RWPE2 (cell line): ENCODE data around the gene GAB2.
"Not testable (repeated sequence)": the region's sequence is repeated elsewhere in the genome, so short reads cannot be mapped to it uniquely, and the experiment has no call there.

Experiments used
- ATAC-seq: fragments of 200-7000 bp; cut with Tn5 transposase; 3 replicates; pipeline ENCODE4 v1.9.1; 2021; ENCODE audit warnings: low read depth
- DNase-seq: peaks from one replicate; pipeline ENCODE4 v3.0.0-alpha.2; 2020; ENCODE audit warnings: low spot score
- H3K27ac ChIP-seq: fragments of 450-650 bp; 2 replicates; pipeline ENCODE4 v1.5.1; 2017; ENCODE audit warnings: mild to moderate bottlenecking; ENCODE audit not compliant: poor library complexity, severe bottlenecking
- H3K27me3 ChIP-seq: fragments of 250-450 bp; sonication (Bioruptor Pico); 2 replicates; pipeline ENCODE4 v1.5.1; 2021; ENCODE audit warnings: mild to moderate bottlenecking, moderate library complexity; ENCODE audit not compliant: insufficient read depth, poor library complexity, severe bottlenecking
- H3K36me3 ChIP-seq: fragments of 250-450 bp; sonication (Bioruptor Pico); 2 replicates; pipeline ENCODE4 v1.5.1; 2020; ENCODE audit warnings: low read depth, mild to moderate bottlenecking, moderate library complexity
- H3K4me1 ChIP-seq: fragments of 250-450 bp; sonication (Bioruptor Pico); 2 replicates; pipeline ENCODE4 v1.5.1; 2021; ENCODE audit warnings: mild to moderate bottlenecking, moderate library complexity; ENCODE audit not compliant: insufficient read depth, poor library complexity, severe bottlenecking
- H3K4me3 ChIP-seq: fragments of 250-450 bp; sonication (Bioruptor Pico); 2 replicates; pipeline ENCODE4 v1.5.1; 2021; ENCODE audit warnings: mild to moderate bottlenecking, moderate library complexity; ENCODE audit not compliant: severe bottlenecking
- H3K9me3 ChIP-seq: fragments of 250-450 bp; sonication (Bioruptor Pico); 2 replicates; pipeline ENCODE4 v1.5.1; 2021; ENCODE audit warnings: mild to moderate bottlenecking, moderate library complexity; ENCODE audit not compliant: severe bottlenecking
- TF ChIP-seq, protein P1 (sequence below): fragments of 450-650 bp; IDR thresholded peaks from one replicate; pipeline ENCODE4 v1.5.1; 2017; ENCODE audit warnings: mild to moderate bottlenecking, moderate library complexity; ENCODE audit not compliant: poor library complexity, severe bottlenecking

GAB2 gene

DNA sequence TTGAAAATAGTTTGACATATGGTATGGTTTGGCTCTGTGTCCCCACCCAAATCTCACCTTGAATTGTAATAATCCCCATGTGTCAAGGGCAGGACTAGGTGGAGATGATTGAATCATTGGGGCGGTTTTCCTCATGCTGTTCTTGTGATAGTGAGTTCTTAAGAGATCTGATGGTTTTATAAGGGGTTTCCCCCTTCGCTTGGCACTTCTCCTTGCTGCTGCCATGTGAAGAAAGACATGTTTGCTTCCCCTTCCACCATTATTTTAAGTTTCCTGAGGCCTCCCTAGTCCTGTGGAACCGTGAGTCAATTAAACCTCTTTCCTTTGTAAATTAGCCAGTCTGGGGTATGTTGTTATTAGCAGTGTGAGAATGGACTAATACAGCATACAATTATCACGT lies 236.9 kb downstream of the GAB2 start:
- TF ChIP-seq, protein P1, sequence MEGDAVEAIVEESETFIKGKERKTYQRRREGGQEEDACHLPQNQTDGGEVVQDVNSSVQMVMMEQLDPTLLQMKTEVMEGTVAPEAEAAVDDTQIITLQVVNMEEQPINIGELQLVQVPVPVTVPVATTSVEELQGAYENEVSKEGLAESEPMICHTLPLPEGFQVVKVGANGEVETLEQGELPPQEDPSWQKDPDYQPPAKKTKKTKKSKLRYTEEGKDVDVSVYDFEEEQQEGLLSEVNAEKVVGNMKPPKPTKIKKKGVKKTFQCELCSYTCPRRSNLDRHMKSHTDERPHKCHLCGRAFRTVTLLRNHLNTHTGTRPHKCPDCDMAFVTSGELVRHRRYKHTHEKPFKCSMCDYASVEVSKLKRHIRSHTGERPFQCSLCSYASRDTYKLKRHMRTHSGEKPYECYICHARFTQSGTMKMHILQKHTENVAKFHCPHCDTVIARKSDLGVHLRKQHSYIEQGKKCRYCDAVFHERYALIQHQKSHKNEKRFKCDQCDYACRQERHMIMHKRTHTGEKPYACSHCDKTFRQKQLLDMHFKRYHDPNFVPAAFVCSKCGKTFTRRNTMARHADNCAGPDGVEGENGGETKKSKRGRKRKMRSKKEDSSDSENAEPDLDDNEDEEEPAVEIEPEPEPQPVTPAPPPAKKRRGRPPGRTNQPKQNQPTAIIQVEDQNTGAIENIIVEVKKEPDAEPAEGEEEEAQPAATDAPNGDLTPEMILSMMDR: no peak
- Histone ChIP-seq H3K27me3 (no peaks in the 10 kb centered on the region), H3K4me3 (no peak overlapping the region), H3K4me1 (peaks cover 17% of the 10 kb centered on the region), H3K36me3 (0 out of 2 replicates have a peak, but pooled peaks cover 4% of the 10 kb centered on the region), H3K9me3 (no peaks in the 10 kb centered on the region), H3K27ac (peak overlapping the region; percentile 22)
- ATAC-seq (no peak), DNase-seq (no peak)

DNA sequence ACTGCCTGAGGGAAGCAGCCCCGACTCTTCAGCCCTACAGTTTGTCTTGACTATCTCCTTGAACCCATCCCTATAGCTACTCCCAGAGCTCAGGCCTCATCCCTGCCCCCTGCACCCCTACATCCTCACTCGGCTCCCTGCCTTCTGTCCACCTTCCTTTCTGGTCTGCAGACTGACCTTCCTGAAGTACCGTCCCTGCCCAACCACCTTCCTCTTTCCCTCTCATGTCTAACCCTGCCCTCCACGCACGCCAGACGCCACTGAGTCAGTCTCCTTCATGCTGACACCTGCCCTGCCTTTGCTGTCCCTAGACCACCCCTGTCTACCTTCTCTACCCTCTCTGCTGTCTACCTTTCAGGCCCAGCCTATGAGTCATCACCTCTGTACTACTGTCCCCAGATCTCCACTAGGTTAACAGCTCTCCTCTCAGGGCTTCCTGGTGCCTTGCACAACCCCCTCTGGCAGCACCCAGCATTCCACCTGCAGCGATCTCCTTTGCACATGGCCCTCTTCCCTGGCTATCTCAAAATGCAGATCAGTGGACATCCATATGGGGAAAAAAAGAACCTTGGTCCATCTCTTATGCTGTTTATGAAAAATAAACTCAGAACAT lies 238.1 kb downstream of the GAB2 start:
- H3K9me3 ChIP-seq: no peaks in the 10 kb centered on the region
- ATAC-seq: peak; percentile 70
- TF ChIP-seq, protein P1: no peak
- DNase-seq: peak; percentile 26
- H3K4me3 ChIP-seq: no peak overlapping the region
- H3K27me3 ChIP-seq: no peaks in the 10 kb centered on the region
- no peak overlapping the region for H3K27ac ChIP-seq
- 0 out of 2 replicates have a peak, but pooled peaks cover 4% of the 10 kb centered on the region for H3K36me3 ChIP-seq
- H3K4me1 ChIP-seq: peaks cover 13% of the 10 kb centered on the region

DNA sequence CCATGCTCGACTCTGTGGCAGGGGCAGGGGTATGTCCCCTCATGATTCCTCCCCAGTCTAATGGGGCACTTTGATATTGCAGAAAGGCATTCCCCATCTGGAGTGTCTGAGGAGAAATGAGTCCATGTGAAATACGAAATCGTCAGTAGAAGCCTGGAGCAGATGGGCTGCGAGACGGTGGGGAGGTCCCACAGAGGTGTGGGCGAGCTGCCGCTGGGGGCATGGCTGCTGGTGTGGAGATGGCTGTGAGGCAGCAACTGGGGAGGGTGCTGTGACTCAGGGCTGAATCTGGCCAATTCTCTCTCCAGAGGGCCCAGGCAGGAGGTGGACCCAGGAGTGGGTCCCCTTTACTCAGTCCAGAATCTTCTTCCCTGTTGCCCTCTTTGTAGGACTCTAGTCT lies 240.4 kb downstream of the GAB2 start:
- H3K9me3 ChIP-seq: no peaks in the 10 kb centered on the region
- H3K27ac ChIP-seq: no peak overlapping the region
- no peaks in the 10 kb centered on the region for H3K27me3 ChIP-seq
- H3K4me3 ChIP-seq: no peak overlapping the region
- DNase-seq (peak; percentile 42), ATAC-seq (no peak)
- TF ChIP-seq, protein P1: no peak
- H3K4me1 ChIP-seq: peaks cover 13% of the 10 kb centered on the region
- 0 out of 2 replicates have a peak, but pooled peaks cover 2% of the 10 kb centered on the region for H3K36me3 ChIP-seq

DNA sequence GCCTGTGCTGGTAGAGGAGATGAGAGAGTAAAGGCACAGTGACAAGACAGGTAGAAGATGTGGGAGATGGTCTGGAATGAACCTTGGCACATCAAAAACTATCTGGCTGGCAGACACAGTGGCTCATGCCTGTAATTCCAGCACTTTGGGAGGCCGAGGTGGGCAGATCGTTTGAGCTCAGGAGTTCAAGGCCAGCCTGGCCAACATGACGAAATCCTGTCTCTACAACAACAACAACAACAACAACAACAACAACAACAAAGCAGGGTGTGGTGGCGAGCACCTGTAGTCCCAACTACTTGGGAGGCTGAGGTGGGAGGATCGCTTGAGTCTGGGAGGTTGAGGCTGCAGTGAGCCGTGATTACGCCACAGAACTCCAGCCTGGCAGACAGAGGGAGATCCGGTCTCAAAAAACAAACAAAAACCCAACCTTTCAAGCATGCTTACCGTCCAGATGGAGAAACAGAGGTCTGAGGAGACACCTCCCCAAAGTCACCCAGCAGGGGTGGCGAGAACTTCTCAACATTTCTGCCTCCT lies 240.9 kb downstream of the GAB2 start:
- H3K4me1 ChIP-seq: peaks cover 13% of the 10 kb centered on the region
- peak; percentile 14 for DNase-seq
- no peak overlapping the region for H3K27ac ChIP-seq
- no peaks in the 10 kb centered on the region for H3K9me3 ChIP-seq
- H3K36me3 ChIP-seq: no peaks in the 10 kb centered on the region
- H3K27me3 ChIP-seq: no peaks in the 10 kb centered on the region
- TF ChIP-seq, protein P1: no peak
- no peak overlapping the region for H3K4me3 ChIP-seq
- ATAC-seq: no peak

DNA sequence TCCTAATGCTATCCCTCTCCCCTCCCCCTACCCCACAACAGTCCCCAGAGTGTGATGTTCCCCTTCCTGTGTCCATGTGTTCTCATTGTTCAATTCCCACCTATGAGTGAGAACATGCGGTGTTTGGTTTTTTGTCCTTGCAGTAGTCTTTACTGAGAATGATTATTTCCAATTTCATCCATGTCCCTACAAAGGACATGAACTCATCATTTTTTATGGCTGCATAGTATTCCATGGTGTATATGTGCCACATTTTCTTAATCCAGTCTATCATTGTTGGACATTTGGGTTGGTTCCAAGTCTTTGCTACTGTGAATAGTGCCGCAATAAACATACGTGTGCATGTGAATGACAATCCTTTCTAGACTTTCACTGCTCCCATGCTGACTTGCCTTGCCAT lies 241.8 kb downstream of the GAB2 start:
- DNase-seq, ATAC-seq: not testable (repeated sequence)

More for the DNA sequence above, 241.8 kb downstream of the GAB2 start:
- H3K36me3 ChIP-seq, H3K27ac ChIP-seq, H3K4me1 ChIP-seq, H3K9me3 ChIP-seq, H3K27me3 ChIP-seq, H3K4me3 ChIP-seq: not testable (repeated sequence)
